Measurements from ENCODE around the gene PRPF40A.

Gene PRPF40A

DNA sequence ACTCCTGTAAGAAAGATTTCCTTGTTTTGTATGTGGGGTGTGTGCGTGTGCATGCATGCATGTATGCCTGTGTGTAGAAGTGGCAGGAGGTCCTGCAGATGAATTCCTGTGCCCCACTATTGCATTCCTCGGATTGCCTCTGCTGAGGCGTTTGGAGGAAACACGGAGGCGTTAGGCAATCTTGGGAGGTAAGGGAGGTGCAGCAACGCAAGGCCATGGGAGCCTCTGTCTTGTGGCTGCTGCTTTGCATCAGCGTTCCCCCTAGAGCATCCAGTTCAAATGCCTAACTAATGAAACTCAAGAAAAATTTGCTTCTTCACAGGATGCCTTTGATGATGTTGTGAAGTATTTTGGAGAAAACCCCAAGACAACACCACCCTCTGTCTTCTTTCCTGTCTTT, 80.0 kb downstream of the PRPF40A start:
- H3K27me3 ChIP-seq (ENCODE audit: insufficient read depth, low read length): no peaks in the 10 kb centered on the region
- no peak overlapping the region for H3K4me3 ChIP-seq (ENCODE audit: low read depth, low read length, poor library complexity, severe bottlenecking)
- H3F3A ChIP-seq (ENCODE audit: insufficient read depth, low read length): no peaks in the 10 kb centered on the region
- H3K79me2 ChIP-seq (ENCODE audit: insufficient read depth, low read length): no peaks in the 10 kb centered on the region
- H4K20me1 ChIP-seq (ENCODE audit: insufficient read depth, low read length): no peaks in the 10 kb centered on the region
- H3K27ac ChIP-seq (ENCODE audit: low read depth, low read length, poor library complexity, severe bottlenecking): no peak overlapping the region
- no peaks in the 10 kb centered on the region for H3K4me1 ChIP-seq (ENCODE audit: insufficient read depth, low read length, severe bottlenecking)
- H2AFZ ChIP-seq (ENCODE audit: low read length): no peak overlapping the region
- H3K9ac ChIP-seq (ENCODE audit: low read length): no peak overlapping the region
- no peak overlapping the region for H3K4me2 ChIP-seq (ENCODE audit: low read length)
- no peaks in the 10 kb centered on the region for H3K9me2 ChIP-seq (ENCODE audit: low read depth, low read length)
- H3K36me3 ChIP-seq (ENCODE audit: insufficient read depth, low read length): no peaks in the 10 kb centered on the region
- TF ChIP-seq EZH2 (IDR thresholded peaks at IDR 0.05; ENCODE audit: borderline replicate concordance, low read length): no peak
- TF ChIP-seq CTCF (IDR thresholded peaks at IDR 0.05; ENCODE audit: low read length): no peak
- H3K9me3 ChIP-seq (ENCODE audit: low read length): no peaks in the 10 kb centered on the region

GRCh38 chr2:152635635-152636298, 81.5 kb downstream of the PRPF40A start:
- Histone ChIP-seq H3K9ac (ENCODE audit: low read length) (no peak overlapping the region), H3K36me3 (ENCODE audit: insufficient read depth, low read length) (no peaks in the 10 kb centered on the region), H3K4me2 (ENCODE audit: low read length) (no peak overlapping the region), H2AFZ (ENCODE audit: low read length) (no peak overlapping the region), H3K27me3 (ENCODE audit: insufficient read depth, low read length) (no peaks in the 10 kb centered on the region), H3K4me1 (ENCODE audit: insufficient read depth, low read length, severe bottlenecking) (no peaks in the 10 kb centered on the region), H3F3A (ENCODE audit: insufficient read depth, low read length) (no peaks in the 10 kb centered on the region), H3K4me3 (ENCODE audit: low read depth, low read length, poor library complexity, severe bottlenecking) (no peak overlapping the region), H3K79me2 (ENCODE audit: insufficient read depth, low read length) (no peaks in the 10 kb centered on the region), H3K9me3 (ENCODE audit: low read length) (no peaks in the 10 kb centered on the region), H4K20me1 (ENCODE audit: insufficient read depth, low read length) (no peaks in the 10 kb centered on the region), H3K27ac (ENCODE audit: low read depth, low read length, poor library complexity, severe bottlenecking) (no peak overlapping the region), H3K9me2 (ENCODE audit: low read depth, low read length) (no peaks in the 10 kb centered on the region)
- TF ChIP-seq EZH2 (IDR thresholded peaks at IDR 0.05; ENCODE audit: borderline replicate concordance, low read length) (no peak), CTCF (IDR thresholded peaks at IDR 0.05; ENCODE audit: low read length) (peak; percentile 80)

GRCh38 chr2:152632736-152633135, 84.5 kb downstream of the PRPF40A start:
- Histone ChIP-seq H3K4me1 (ENCODE audit: insufficient read depth, low read length, severe bottlenecking) (no peaks in the 10 kb centered on the region), H3K4me2 (ENCODE audit: low read length) (no peak overlapping the region), H2AFZ (ENCODE audit: low read length) (no peak overlapping the region), H3K36me3 (ENCODE audit: insufficient read depth, low read length) (no peaks in the 10 kb centered on the region), H3F3A (ENCODE audit: insufficient read depth, low read length) (no peaks in the 10 kb centered on the region), H3K9ac (ENCODE audit: low read length) (no peak overlapping the region), H4K20me1 (ENCODE audit: insufficient read depth, low read length) (no peaks in the 10 kb centered on the region), H3K9me2 (ENCODE audit: low read depth, low read length) (no peaks in the 10 kb centered on the region), H3K4me3 (ENCODE audit: low read depth, low read length, poor library complexity, severe bottlenecking) (no peak overlapping the region), H3K27ac (ENCODE audit: low read depth, low read length, poor library complexity, severe bottlenecking) (no peak overlapping the region), H3K9me3 (ENCODE audit: low read length) (no peaks in the 10 kb centered on the region), H3K27me3 (ENCODE audit: insufficient read depth, low read length) (no peaks in the 10 kb centered on the region), H3K79me2 (ENCODE audit: insufficient read depth, low read length) (no peaks in the 10 kb centered on the region)
- TF ChIP-seq EZH2 (IDR thresholded peaks at IDR 0.05; ENCODE audit: borderline replicate concordance, low read length) (no peak), CTCF (IDR thresholded peaks at IDR 0.05; ENCODE audit: low read length) (no peak)
